Stimulated activated CD8-positive, alpha-beta memory T cell treated with anti-CD3 and anti-CD28 coated beads, Interleukin-7, amount 100 ng/mL, for 1 hour (primary cell): ENCODE measurements around the gene SLC35E2B.
"Not testable (repeated sequence)": the region's sequence is repeated elsewhere in the genome, so short reads cannot be mapped to it uniquely, and the experiment has no call there.

Experiments
- DNase-seq, 2 donors: peaks; one replicate each; pipeline ENCODE4 v3.0.0-alpha.2; 2020; ENCODE audit warnings: low read depth in 2 of 2

SLC35E2B gene

DNA sequence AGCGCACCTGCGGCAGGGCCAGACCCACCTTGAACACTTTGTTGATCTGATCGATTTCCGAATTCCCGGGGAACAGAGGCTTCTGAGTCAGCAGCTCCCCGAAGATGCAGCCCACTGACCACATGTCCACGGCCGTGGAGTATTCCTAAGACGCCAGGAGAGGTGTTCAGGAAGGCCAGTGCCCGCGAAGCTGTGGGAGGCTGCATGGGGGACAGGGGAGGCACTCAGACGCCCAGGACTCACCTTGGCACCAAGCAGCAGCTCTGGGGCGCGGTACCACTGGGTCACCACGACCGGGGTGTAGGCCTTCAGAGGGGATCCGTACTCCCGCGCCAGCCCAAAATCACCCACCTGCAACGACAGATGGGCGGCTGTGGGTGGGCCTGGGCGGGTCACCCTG lies 11.2 kb upstream of the SLC35E2B start:
- no peak for DNase-seq

- not testable (repeated sequence) for DNase-seq
Measured at GRCh38 chr1:1702506-1702905, 9.9 kb upstream of the SLC35E2B start.

- DNase-seq: not testable (repeated sequence)
Measured at GRCh38 chr1:1700557-1700956, 8.0 kb upstream of the SLC35E2B start.

- not testable (repeated sequence) for DNase-seq
Measured at GRCh38 chr1:1700067-1700466, 7.5 kb upstream of the SLC35E2B start.

- not testable (repeated sequence) for DNase-seq
Measured at GRCh38 chr1:1699061-1699460, 6.5 kb upstream of the SLC35E2B start.

GRCh38 chr1:1697358-1698183 lies 5.0 kb upstream of the SLC35E2B start:
- DNase-seq: not testable (repeated sequence)

- not testable (repeated sequence) for DNase-seq
Measured at GRCh38 chr1:1696431-1697357, 4.1 kb upstream of the SLC35E2B start.

DNA sequence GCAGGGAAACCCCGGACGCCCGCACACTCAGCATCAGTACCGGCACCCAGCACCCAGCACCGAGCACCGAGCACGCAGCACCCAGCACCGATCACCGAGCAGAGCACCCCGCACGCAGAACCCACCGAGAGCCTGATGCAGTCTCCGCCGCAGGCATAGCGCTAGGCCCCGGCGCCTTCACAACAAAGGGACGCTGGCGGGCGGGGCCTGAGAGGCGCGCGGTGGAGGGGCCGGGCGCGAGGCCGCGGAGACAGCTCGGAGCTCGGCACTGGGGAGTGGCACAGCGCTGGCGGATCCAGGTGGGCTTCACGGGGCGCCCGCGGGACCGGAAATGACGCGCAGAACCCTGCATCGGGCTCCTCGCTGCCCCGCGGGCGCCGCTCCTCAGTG lies 276 bp downstream of the SLC35E2B start:
- DNase-seq: peak; percentile 55 to 66

GRCh38 chr1:1691443-1691842 lies 1.2 kb downstream of the SLC35E2B start:
- not testable (repeated sequence) for DNase-seq

DNA sequence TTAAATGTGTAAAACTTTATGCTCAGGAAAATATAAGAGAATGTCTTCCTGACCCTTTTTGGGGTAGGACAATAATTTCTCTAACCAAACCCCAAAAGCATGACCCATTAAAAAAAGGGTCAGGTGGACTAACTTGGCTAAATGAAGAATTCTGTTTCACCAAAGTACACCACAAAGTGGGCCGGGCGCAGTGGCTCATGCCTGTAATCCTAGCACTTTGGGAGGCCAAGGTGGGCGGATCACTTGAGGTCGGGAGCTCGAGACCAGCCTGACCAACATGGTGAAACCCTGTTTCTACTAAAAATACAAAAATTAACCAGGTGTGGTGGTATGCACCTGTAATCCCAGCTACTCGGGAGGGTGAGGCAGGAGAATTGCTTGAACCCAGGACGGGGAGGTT lies 3.1 kb downstream of the SLC35E2B start:
- DNase-seq: not testable (repeated sequence)

DNA sequence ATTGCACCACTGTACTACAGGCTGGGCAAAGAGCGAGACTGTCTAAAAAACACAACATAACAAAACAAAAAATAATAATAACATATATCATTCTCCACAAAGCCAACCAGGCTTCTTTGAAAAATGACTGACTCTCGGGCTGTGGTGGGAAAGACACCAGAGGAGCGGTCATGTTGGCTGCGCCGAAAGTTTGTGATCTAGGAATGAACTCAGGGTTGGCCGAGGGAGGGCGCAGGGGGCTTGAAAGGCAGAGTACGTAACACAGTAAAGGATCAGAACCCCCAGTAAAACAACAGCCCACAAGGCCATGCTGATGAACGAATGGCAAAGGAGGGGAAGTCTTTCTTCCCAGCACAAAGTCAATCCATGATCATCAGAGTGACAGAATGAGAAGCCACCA lies 4.7 kb downstream of the SLC35E2B start:
- no peak for DNase-seq

DNA sequence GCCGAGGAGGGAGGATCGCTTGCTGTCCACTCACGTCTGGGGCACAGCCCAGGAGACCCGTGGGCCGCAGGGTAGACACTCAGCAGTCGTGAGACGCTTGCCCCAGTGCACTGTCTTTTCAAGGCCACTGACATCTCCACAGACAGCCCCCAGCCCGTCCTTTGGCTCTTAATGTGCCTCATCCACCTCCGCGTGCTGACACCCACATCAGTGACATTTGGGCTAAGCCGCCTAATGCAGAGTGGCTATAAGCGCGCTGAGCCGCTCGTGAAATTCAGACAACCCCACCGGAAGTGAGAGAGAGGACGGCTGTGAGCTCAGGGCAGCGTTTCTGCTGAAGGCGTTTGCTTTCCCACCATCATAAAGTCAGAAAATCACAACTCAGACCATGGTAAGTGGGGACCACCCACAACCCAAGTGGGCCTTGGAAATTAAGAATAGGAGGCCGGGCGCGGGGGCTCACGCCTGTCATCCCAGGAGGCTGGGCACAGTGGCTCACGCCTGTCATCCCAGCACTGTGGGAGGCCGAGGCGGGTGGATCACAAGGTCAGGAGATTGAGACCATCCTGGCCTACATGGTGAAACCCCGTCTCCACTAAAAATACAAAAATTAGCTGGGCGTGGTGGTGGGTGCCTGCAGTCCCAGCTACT lies 8.4 kb downstream of the SLC35E2B start:
- DNase-seq: no peak

GRCh38 chr1:1683104-1683905 lies 9.3 kb downstream of the SLC35E2B start:
- no peak for DNase-seq

DNA sequence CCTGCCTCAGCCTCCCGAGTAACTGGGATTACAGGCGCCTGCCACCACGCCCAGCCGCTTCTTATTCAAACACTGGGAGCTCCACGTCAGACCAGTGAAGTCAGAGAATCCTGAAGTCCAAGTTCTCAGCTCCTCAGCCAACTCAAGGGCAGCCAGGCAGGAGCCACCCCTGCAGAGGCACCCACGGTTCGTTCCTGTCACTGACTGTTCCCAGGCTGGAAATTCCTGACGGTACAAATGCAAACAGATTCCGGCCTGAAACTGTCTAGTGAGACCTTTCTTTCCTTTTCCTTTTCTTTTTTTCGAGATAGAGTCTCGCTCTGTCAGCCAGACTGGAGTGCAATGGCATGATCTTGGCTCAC lies 11.7 kb downstream of the SLC35E2B start:
- DNase-seq: no peak

- DNase-seq: no peak
Measured at GRCh38 chr1:1680031-1680911, 12.3 kb downstream of the SLC35E2B start.

DNA sequence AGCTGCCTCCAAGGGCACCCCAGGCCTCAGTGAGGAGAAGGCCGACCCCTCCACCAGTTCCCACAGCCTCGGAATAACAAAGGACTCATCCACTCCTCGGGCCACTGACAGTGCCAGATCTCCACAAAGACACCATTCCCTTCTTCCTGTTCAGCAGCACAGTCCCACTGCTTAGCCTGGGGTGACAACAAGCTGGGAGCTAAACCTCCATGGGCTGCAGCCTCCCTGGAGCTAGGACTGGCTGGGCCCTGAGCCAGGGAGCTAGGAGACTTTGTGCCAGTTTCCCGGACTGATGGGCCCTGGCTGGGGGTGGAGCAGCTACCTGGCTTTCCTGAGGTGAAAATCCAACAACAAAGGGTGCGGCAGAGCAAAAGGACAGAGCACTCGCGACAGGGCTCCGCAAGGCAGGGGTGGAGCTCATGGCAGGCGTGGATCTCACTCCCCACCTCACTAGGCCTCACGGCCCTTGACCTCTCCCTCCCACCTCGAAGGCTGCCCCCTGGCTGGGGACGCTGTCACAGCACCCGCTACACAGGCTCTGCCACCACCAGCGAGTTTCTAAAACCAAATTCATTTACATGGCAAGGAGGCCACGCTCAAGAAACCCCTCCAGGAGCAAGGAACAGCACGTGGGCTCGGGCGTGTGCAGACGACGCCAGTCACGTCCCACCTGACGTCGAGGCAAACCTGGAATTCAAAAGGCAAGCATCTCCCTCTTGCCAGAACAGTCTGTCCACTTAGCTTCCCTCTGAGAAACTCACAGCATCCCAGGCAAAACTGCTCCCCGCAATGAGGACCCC lies 13.8 kb downstream of the SLC35E2B start:
- DNase-seq: no peak

DNA sequence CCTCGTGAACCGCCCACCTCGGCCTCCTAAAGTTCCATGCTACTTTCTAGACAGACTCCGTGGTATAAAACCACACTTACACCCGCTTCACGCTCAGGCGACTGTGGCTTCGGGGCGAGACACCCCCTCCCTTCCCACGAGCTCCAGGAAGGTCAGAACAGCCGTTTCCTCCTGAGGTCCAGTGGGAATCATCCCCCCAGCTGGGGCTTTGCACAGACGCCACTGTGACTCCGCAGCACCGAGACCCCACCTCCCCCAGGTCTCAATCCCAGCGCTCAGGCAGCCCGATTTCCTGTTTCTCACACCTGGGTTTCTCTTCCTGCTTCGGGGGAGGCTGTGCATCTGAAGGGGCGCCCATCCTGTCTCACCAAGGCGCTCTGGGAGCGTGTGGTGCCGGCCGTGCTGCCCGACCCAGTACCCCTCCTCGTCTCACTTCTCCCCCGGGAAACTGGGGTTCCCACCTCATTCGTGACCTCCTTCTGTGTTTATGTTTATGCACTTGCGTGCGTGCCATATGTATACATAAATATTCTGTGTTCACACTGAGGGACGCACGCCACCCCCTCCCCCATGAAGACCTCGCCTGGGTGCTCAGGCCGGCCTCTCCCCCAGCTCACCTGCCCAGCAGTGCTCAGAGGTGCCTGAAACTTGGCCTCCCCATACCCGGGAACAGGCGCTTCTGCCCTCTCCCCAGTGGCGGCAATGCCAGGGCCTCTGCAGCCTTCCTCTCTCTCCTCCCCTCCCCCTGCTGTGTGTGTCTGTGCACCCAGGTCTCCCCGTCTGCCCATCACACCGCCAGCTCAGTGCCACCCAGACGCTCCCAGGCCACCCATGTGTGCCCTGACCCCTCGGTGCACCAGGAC lies 14.6 kb downstream of the SLC35E2B start:
- DNase-seq: peak in 1 of 2 donors; percentile 20

GRCh38 chr1:1676087-1676486 lies 16.5 kb downstream of the SLC35E2B start:
- not testable (repeated sequence) for DNase-seq
